ENCODE results near the gene BMERB1.
"Not testable (repeated sequence)": the region's sequence is repeated elsewhere in the genome, so short reads cannot be mapped to it uniquely, and the experiment has no call there.

The BMERB1 gene

DNA sequence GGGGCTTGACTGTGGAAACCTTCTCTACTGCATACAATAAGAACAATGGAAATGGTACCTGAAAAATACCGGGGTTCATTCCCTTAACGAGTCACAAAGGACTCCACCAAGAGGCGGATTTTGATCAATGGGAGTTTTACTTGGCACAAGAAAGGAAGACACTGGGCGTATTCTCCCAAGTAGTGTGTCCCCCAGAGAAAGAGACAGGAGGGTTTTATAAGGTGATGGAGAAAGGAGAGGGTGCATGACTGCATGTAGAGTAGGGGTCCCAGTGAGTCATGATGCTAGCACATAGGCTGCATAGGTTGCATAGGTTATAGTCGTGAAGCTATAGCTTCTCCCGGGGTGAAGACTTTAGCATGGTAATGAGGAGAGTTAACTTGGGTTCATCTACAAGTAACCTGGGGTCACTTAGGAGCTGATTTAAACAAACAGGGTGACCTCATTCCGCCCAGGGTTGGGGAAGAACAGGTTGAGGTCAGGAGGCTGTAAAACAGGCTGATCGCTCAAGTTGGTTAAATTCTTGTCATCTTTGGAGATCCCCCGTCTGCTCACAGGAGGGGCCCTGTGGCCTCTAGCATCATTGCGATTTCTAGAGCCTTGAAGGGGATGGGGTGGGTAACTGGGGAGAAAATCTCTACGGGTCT is 37.3 kb upstream of the BMERB1 start:
- 100% methylated on average over 8 of the region's 11 CpGs for WGBS (ENCODE audit: insufficient coverage)
- no peak overlapping the region for H3K4me3 ChIP-seq (ENCODE audit: control insufficient read depth in 1 of 7, extremely low read depth in 1 of 7, insufficient read depth in 4 of 7, low read depth in 2 of 7, low read length in 6 of 7)
- no peak for DNase-seq
- H3K36me3 ChIP-seq (ENCODE audit: control insufficient read depth in 4 of 4, insufficient read depth in 4 of 4, low read length in 3 of 4), result peaks cover 0 to 5% (median 0%) of the 10 kb centered on the region in 4 experiments
- H3K9me3 ChIP-seq (ENCODE audit: control extremely low read depth in 1 of 5, control insufficient read depth in 4 of 5, insufficient read depth in 2 of 5, low read depth in 1 of 5, low read length in 4 of 5), result no peaks in the 10 kb centered on the region
- POLR2A ChIA-PET, result no interaction called here
- H3K27me3 ChIP-seq (replicated peaks in 2 of 5; ENCODE audit: control insufficient read depth in 4 of 5, insufficient read depth in 5 of 5, low read length in 4 of 5), result no peaks in the 10 kb centered on the region
- peaks cover 0 to 8% (median 1%) of the 10 kb centered on the region in 4 experiments for H3K4me1 ChIP-seq (ENCODE audit: control extremely low read depth in 1 of 4, control insufficient read depth in 4 of 4, insufficient read depth in 4 of 4, low read length in 3 of 4)
- CTCF ChIA-PET, result no interaction called here
- no peak overlapping the region for H3K27ac ChIP-seq (ENCODE audit: insufficient read depth in 1 of 2, low read depth in 1 of 2, low read length in 2 of 2, poor library complexity in 1 of 2, severe bottlenecking in 2 of 2)

DNA sequence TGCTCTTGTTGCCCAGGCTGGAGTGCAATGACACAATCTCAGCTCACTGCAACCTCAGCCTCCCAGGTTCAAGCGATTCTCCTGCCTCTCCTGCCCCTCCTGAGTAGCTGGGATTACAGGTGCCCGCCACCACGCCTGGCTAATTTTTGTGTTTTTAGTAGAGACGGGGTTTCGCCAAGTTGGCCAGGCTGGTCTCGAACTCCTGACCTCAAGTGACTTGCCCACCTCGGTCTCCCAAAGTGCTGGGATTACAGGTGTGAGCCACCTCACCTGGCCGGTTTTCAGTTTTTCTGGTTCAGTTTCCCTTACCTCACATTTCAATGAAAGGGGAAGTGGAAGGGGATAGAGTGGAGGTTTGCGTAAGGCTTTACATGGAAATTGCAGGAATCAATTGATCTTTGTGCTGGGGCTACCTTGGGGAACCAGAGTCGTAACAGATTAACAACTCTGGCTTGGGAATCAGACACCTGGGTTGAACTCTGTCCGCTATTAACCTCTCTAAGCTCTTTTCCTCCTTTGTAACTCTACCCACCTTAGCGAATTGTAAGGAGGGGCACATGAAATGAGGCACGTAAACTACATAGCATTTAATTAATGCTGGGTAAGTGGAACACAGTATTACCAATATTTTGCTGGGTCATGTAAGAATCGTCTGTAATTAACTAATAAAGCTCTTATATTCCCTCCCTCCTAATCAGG is 35.6 kb upstream of the BMERB1 start:
- peaks cover 0 to 8% (median 3%) of the 10 kb centered on the region in 4 experiments for H3K36me3 ChIP-seq (ENCODE audit: control insufficient read depth in 4 of 4, insufficient read depth in 4 of 4, low read length in 3 of 4)
- H3K4me1 ChIP-seq (ENCODE audit: control extremely low read depth in 1 of 4, control insufficient read depth in 4 of 4, insufficient read depth in 4 of 4, low read length in 3 of 4), result peaks cover 0 to 8% (median 1%) of the 10 kb centered on the region in 4 experiments
- H3K27me3 ChIP-seq (replicated peaks in 2 of 5; ENCODE audit: control insufficient read depth in 4 of 5, insufficient read depth in 5 of 5, low read length in 4 of 5), result no peaks in the 10 kb centered on the region
- no peak overlapping the region for H3K27ac ChIP-seq (ENCODE audit: insufficient read depth in 1 of 2, low read depth in 1 of 2, low read length in 2 of 2, poor library complexity in 1 of 2, severe bottlenecking in 2 of 2)
- WGBS (ENCODE audit: insufficient coverage), result 95% methylated on average over 11 of the region's 14 CpGs
- DNase-seq, result no peak
- no peak overlapping the region for H3K4me3 ChIP-seq (ENCODE audit: control insufficient read depth in 1 of 7, extremely low read depth in 1 of 7, insufficient read depth in 4 of 7, low read depth in 2 of 7, low read length in 6 of 7)
- CTCF ChIA-PET, result no interaction called here
- POLR2A ChIA-PET, result no interaction called here
- no peaks in the 10 kb centered on the region for H3K9me3 ChIP-seq (ENCODE audit: control extremely low read depth in 1 of 5, control insufficient read depth in 4 of 5, insufficient read depth in 2 of 5, low read depth in 1 of 5, low read length in 4 of 5)

DNA sequence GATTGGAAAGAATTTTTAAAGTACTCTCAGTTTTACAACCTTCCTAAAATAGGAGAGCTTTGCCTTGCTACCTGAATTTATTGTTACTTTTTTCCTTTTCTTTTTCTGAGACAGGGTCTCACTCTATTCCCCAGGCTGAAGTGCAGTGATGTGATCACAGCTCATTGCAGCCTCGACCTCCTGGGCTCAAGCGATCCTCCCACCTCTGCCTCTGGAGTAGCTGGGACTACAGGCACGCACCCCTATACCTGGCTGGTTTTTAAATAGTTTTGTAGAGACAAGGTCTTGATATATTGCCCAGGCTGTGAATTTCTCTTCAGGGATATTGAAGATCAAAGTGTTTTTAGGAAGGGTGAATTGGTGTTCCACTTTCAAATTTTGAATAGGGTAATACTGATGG is 35.1 kb upstream of the BMERB1 start:
- Histone ChIP-seq H3K27ac (ENCODE audit: insufficient read depth in 1 of 2, low read depth in 1 of 2, low read length in 2 of 2, poor library complexity in 1 of 2, severe bottlenecking in 2 of 2) (no peak overlapping the region), H3K4me1 (ENCODE audit: control extremely low read depth in 1 of 4, control insufficient read depth in 4 of 4, insufficient read depth in 4 of 4, low read length in 3 of 4) (peaks cover 0 to 8% (median 1%) of the 10 kb centered on the region in 4 experiments), H3K9me3 (ENCODE audit: control extremely low read depth in 1 of 5, control insufficient read depth in 4 of 5, insufficient read depth in 2 of 5, low read depth in 1 of 5, low read length in 4 of 5) (no peaks in the 10 kb centered on the region), H3K27me3 (replicated peaks in 2 of 5; ENCODE audit: control insufficient read depth in 4 of 5, insufficient read depth in 5 of 5, low read length in 4 of 5) (no peaks in the 10 kb centered on the region), H3K4me3 (ENCODE audit: control insufficient read depth in 1 of 7, extremely low read depth in 1 of 7, insufficient read depth in 4 of 7, low read depth in 2 of 7, low read length in 6 of 7) (no peak overlapping the region), H3K36me3 (ENCODE audit: control insufficient read depth in 4 of 4, insufficient read depth in 4 of 4, low read length in 3 of 4) (peaks cover 0 to 9% (median 3%) of the 10 kb centered on the region in 4 experiments)
- ChIA-PET POLR2A (no interaction called here), CTCF (no interaction called here)
- WGBS (ENCODE audit: insufficient coverage), result 100% methylated on average over 3 of the region's 3 CpGs
- no peak for DNase-seq

DNA sequence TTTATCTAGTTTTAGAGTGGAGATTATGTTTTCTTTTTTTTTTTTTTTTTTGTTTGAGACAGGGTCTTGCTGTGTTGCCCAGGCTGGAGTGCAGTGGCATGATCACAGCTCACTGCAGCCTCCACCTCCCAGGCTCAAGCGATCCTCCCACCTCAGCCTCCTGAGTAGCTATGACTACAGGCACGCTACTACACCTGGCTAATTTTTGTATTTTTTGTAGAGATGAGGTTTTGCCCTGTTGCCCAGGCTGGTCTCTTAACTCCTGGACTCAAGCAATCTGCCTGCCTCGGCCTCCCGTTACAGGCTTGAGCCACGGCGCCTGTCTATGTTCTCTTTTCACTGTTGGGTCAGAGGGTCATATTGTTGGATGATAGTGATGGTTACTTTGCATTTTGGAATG is 34.1 kb upstream of the BMERB1 start:
- POLR2A ChIA-PET; H3K27me3 ChIP-seq (replicated peaks in 2 of 5; ENCODE audit: control insufficient read depth in 4 of 5, insufficient read depth in 5 of 5, low read length in 4 of 5); H3K4me1 ChIP-seq (ENCODE audit: control extremely low read depth in 1 of 4, control insufficient read depth in 4 of 4, insufficient read depth in 4 of 4, low read length in 3 of 4); CTCF ChIA-PET; H3K27ac ChIP-seq (ENCODE audit: insufficient read depth in 1 of 2, low read depth in 1 of 2, low read length in 2 of 2, poor library complexity in 1 of 2, severe bottlenecking in 2 of 2); DNase-seq; H3K4me3 ChIP-seq (ENCODE audit: control insufficient read depth in 1 of 7, extremely low read depth in 1 of 7, insufficient read depth in 4 of 7, low read depth in 2 of 7, low read length in 6 of 7); H3K9me3 ChIP-seq (ENCODE audit: control extremely low read depth in 1 of 5, control insufficient read depth in 4 of 5, insufficient read depth in 2 of 5, low read depth in 1 of 5, low read length in 4 of 5); H3K36me3 ChIP-seq (ENCODE audit: control insufficient read depth in 4 of 4, insufficient read depth in 4 of 4, low read length in 3 of 4): not testable (repeated sequence)
- WGBS (ENCODE audit: insufficient coverage), result 97% methylated on average over 6 of the region's 6 CpGs

DNA sequence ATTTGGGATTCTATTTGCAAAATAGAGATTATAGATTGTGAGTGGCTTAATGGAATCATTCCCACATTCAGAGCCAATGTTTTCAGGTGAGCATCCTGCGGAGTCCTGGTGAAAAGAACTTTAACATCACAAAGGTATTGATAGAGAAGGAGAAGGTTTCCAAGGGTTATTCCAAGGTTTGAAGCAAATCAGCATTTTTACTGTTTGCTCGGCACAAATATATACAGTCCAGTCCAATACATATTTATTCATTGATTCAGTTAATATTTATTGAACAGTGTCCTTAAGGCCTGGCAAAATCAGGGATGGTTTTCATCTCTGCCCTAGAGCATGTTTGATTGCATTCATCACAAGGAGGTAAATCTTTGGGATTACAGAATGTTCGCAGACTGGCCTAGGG is 32.4 kb upstream of the BMERB1 start:
- Histone ChIP-seq H3K4me1 (ENCODE audit: control extremely low read depth in 1 of 4, control insufficient read depth in 4 of 4, insufficient read depth in 4 of 4, low read length in 3 of 4) (no peaks in the 10 kb centered on the region), H3K4me3 (ENCODE audit: control insufficient read depth in 1 of 7, extremely low read depth in 1 of 7, insufficient read depth in 4 of 7, low read depth in 2 of 7, low read length in 6 of 7) (no peak overlapping the region), H3K27me3 (replicated peaks in 2 of 5; ENCODE audit: control insufficient read depth in 4 of 5, insufficient read depth in 5 of 5, low read length in 4 of 5) (no peaks in the 10 kb centered on the region), H3K36me3 (ENCODE audit: control insufficient read depth in 4 of 4, insufficient read depth in 4 of 4, low read length in 3 of 4) (peaks cover 0 to 9% (median 3%) of the 10 kb centered on the region in 4 experiments), H3K27ac (ENCODE audit: insufficient read depth in 1 of 2, low read depth in 1 of 2, low read length in 2 of 2, poor library complexity in 1 of 2, severe bottlenecking in 2 of 2) (no peak overlapping the region), H3K9me3 (ENCODE audit: control extremely low read depth in 1 of 5, control insufficient read depth in 4 of 5, insufficient read depth in 2 of 5, low read depth in 1 of 5, low read length in 4 of 5) (no peaks in the 10 kb centered on the region)
- ChIA-PET CTCF (no interaction called here), POLR2A (no interaction called here)
- no peak for DNase-seq
- WGBS (ENCODE audit: insufficient coverage), result 91% methylated on average over 1 of the region's 3 CpGs

DNA sequence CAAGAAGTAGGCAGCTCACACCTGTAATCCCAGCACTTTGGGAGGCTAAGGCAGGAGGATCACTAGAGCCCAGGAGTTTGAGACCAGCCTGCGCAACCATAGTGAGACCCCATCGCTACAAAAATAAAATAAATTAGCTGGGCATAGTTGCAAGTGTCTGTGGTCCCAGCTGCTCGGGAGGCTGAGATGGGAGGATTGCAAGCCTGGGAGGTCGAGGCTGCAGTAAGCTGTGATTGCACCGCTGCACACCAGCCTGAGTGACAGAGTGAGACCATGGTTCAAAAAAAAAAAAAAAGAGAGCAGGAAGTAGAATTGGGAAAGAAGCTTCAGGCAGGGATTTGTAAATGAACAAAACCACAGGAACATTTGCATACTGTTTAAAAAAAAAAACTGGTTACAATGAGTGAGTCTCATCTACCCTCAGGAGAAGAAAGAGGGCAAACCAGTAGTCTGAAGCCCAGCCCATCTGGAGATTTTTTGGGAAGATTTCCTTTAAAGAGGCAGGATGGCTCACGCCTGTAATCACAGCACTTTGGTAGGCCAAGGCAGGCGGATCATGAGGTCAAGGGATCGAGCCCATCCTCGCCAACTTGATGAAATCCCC is 30.9 kb upstream of the BMERB1 start:
- ChIA-PET POLR2A (no interaction called here), CTCF (no interaction called here)
- peaks cover 0 to 9% (median 3%) of the 10 kb centered on the region in 4 experiments for H3K36me3 ChIP-seq (ENCODE audit: control insufficient read depth in 4 of 4, insufficient read depth in 4 of 4, low read length in 3 of 4)
- H3K9me3 ChIP-seq (ENCODE audit: control extremely low read depth in 1 of 5, control insufficient read depth in 4 of 5, insufficient read depth in 2 of 5, low read depth in 1 of 5, low read length in 4 of 5), result no peaks in the 10 kb centered on the region
- no peak overlapping the region for H3K27ac ChIP-seq (ENCODE audit: insufficient read depth in 1 of 2, low read depth in 1 of 2, low read length in 2 of 2, poor library complexity in 1 of 2, severe bottlenecking in 2 of 2)
- no peaks in the 10 kb centered on the region for H3K4me1 ChIP-seq (ENCODE audit: control extremely low read depth in 1 of 4, control insufficient read depth in 4 of 4, insufficient read depth in 4 of 4, low read length in 3 of 4)
- H3K4me3 ChIP-seq (ENCODE audit: control insufficient read depth in 1 of 7, extremely low read depth in 1 of 7, insufficient read depth in 4 of 7, low read depth in 2 of 7, low read length in 6 of 7), result no peak overlapping the region
- no peaks in the 10 kb centered on the region for H3K27me3 ChIP-seq (replicated peaks in 2 of 5; ENCODE audit: control insufficient read depth in 4 of 5, insufficient read depth in 5 of 5, low read length in 4 of 5)
- 88% methylated on average over 4 of the region's 9 CpGs for WGBS (ENCODE audit: insufficient coverage)
- DNase-seq, result no peak

DNA sequence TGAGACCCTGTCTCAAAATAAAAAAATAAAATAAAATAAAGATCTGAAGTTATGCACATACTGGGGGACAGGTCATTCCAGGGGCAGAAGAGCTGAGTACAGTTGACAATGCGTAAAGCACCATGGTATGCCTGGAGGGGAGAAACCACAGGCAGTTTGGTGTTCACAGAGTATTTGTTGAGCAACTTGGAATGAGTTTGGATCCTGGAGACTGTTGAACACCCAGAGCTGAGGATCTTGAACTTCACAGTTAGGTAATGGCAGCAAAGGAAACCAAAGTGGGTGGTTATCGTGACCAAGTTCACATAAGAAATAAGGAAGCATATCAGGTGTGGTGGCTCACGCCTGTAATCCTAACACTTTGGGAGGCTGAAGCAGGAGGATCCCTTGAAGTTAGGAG is 30.3 kb upstream of the BMERB1 start:
- H3K4me3 ChIP-seq (ENCODE audit: control insufficient read depth in 1 of 7, extremely low read depth in 1 of 7, insufficient read depth in 4 of 7, low read depth in 2 of 7, low read length in 6 of 7); H3K27me3 ChIP-seq (replicated peaks in 2 of 5; ENCODE audit: control insufficient read depth in 4 of 5, insufficient read depth in 5 of 5, low read length in 4 of 5); H3K27ac ChIP-seq (ENCODE audit: insufficient read depth in 1 of 2, low read depth in 1 of 2, low read length in 2 of 2, poor library complexity in 1 of 2, severe bottlenecking in 2 of 2); CTCF ChIA-PET; H3K36me3 ChIP-seq (ENCODE audit: control insufficient read depth in 4 of 4, insufficient read depth in 4 of 4, low read length in 3 of 4); H3K4me1 ChIP-seq (ENCODE audit: control extremely low read depth in 1 of 4, control insufficient read depth in 4 of 4, insufficient read depth in 4 of 4, low read length in 3 of 4); POLR2A ChIA-PET; H3K9me3 ChIP-seq (ENCODE audit: control extremely low read depth in 1 of 5, control insufficient read depth in 4 of 5, insufficient read depth in 2 of 5, low read depth in 1 of 5, low read length in 4 of 5); DNase-seq: not testable (repeated sequence)
- WGBS (ENCODE audit: insufficient coverage), result 96% methylated on average over 3 of the region's 3 CpGs
